A673 (cell line): Measurements from ENCODE around the gene NCAPH2. TPM values are rescaled to one million over a fixed set of nuclear protein-coding genes. Genes with fewer than 3 reads are reported as not detected.
A peak's percentile ranks its signal among the peaks of the same experiment; 100 is the strongest.

ENCODE experiments used
- BruUV-seq: library from RNA; stranded (reverse); fragments of 400-500 nt; replicated peaks from 2 replicates; lab custom pipeline; 2021; lab: Mats Ljungman, UMichigan
- CTCF ChIA-PET: fragments of 300-600 bp; sonication (Branson Sonifier 250); formaldehyde crosslinking; loops from one replicate; lab custom pipeline; 2022; ENCODE audit warnings: antibody characterized with exemption; lab: Charles Lee
- POLR2A ChIA-PET: fragments of 300-600 bp; sonication (Branson Sonifier 250); formaldehyde crosslinking; loops from one replicate; lab custom pipeline; 2022; ENCODE audit warnings: antibody characterized with exemption; ENCODE audit not compliant: low non-redundant PET; lab: Charles Lee
- DNase-seq: peaks from one replicate; pipeline ENCODE4 v3.0.0-alpha.2; 2015; ENCODE audit warnings: low spot score
- H3K27ac ChIP-seq: fragments of 200-600 bp; sonication (generic); 2 replicates; pipeline ENCODE4 v1.5.1; 2016; ENCODE audit warnings: mixed run types, low read depth, mild to moderate bottlenecking, mixed read lengths, antibody characterized with exemption, low read length; ENCODE audit not compliant: poor library complexity, severe bottlenecking
- H3K27me3 ChIP-seq: fragments of 200-600 bp; sonication (generic); replicated peaks from 2 replicates; pipeline ENCODE4 v1.6.1; 2017; ENCODE audit warnings: mixed run types, low read depth, mild to moderate bottlenecking, mixed read lengths, antibody characterized with exemption, low read length; ENCODE audit not compliant: insufficient read depth, poor library complexity
- H3K36me3 ChIP-seq: fragments of 200-600 bp; sonication (generic); 2 replicates; pipeline ENCODE4 v1.6.1; 2016; ENCODE audit warnings: mixed run types, mild to moderate bottlenecking, mixed read lengths, antibody characterized with exemption, low read length; ENCODE audit not compliant: insufficient read depth, poor library complexity, severe bottlenecking
- H3K4me1 ChIP-seq: fragments of 200-600 bp; sonication (generic); 2 replicates; pipeline ENCODE4 v1.6.1; 2017; ENCODE audit warnings: mixed run types, mild to moderate bottlenecking, mixed read lengths, antibody characterized with exemption, low read length; ENCODE audit not compliant: insufficient read depth, poor library complexity, severe bottlenecking
- H3K4me3 ChIP-seq: fragments of 200-600 bp; sonication (generic); 2 replicates; pipeline ENCODE4 v1.5.1; 2016; ENCODE audit warnings: low read depth, mixed run types, mild to moderate bottlenecking, mixed read lengths, low read length; ENCODE audit not compliant: poor library complexity, severe bottlenecking
- H3K9me3 ChIP-seq: fragments of 200-600 bp; sonication (generic); 2 replicates; pipeline ENCODE4 v1.6.1; 2016; ENCODE audit warnings: mixed run types, low read depth, mild to moderate bottlenecking, mixed read lengths, antibody characterized with exemption, low read length; ENCODE audit not compliant: poor library complexity, severe bottlenecking
- EZH2 ChIP-seq: fragments of 200-600 bp; sonication (generic); IDR thresholded peaks from 2 replicates; pipeline ENCODE4 v1.6.1; 2017; ENCODE audit warnings: borderline replicate concordance, low read depth, mild to moderate bottlenecking, mixed read lengths, antibody characterized with exemption, low read length; ENCODE audit not compliant: poor library complexity, severe bottlenecking
- intact Hi-C: fragments of 100-400 bp; cut with micrococcal nuclease; formaldehyde crosslinking; loops from one replicate; pipeline ENCODE4 v1.10.0; 2022; ENCODE audit not compliant: unreplicated experiment
- total RNA-seq: library from RNA; stranded (reverse); gene quantifications from 2 replicates; pipeline ENCODE4 v1.2.3, GENCODE V29; 2021
- TF ChIP-seq, protein P1 (sequence below): fragments of 300-800, 200-600 bp; sonication (generic); conservative IDR thresholded peaks from 2 replicates; pipeline ENCODE4 v1.5.1; 2017; ENCODE audit warnings: low read depth, mild to moderate bottlenecking, antibody characterized with exemption, low read length, moderate library complexity, mixed read lengths

The NCAPH2 gene
- total RNA-seq, 1 experiment from 2014 or later, result 135 TPM

DNA sequence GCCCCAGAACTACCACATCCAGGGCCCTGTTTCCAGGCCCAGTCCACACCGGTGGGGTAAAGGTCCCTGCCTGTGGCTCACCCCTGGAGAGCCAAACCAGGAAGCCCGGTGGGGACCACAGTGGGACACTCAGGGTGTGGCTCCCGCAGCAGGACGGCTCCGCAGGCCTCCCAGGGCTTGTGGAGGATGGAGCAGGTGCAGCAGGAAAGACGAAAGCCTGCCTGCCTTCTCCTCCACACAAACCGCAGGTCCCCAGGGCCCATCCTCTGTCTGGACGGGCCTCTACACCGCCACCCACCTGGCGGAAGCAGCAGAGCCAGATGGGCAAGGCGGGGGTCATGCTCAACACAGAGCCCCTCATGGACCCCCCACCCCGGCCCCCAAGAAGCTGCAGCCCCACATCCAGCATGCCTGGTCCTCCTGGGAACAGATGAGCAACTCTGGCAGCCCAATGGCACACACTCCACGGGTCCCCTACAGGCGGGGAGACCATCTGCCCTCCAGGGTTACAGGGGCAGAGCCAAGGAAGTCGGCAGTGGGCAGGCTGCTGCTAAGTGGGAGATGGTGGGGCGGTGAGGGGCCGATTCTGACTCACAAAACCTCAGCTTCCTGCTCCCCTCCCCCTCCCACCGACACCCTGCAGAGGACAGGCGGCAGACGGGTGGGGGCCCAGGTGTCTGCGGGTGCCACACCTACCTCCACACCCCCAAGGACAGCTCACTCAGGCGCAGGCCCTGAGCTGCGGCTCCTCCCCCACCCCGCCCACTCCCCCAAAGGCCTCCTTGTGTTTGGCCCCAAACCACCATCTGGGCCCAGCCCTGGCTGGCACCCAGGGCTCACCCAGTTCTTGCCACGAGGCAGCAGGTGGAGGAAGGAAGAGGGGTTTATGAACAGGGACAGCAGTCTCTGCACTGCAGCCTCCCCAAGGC lies 38.4 kb upstream of the NCAPH2 start:
- H3K27me3 ChIP-seq, result no peaks in the 10 kb centered on the region
- no TSS peak for BruUV-seq
- intact Hi-C loops, result no loop called here
- DNase-seq, result peak; percentile 51
- H3K27ac ChIP-seq, result peak overlapping the region; percentile 42
- H3K9me3 ChIP-seq, result no peaks in the 10 kb centered on the region
- POLR2A ChIA-PET, result no interaction called here
- no peak for TF ChIP-seq EZH2
- TF ChIP-seq, protein P1, sequence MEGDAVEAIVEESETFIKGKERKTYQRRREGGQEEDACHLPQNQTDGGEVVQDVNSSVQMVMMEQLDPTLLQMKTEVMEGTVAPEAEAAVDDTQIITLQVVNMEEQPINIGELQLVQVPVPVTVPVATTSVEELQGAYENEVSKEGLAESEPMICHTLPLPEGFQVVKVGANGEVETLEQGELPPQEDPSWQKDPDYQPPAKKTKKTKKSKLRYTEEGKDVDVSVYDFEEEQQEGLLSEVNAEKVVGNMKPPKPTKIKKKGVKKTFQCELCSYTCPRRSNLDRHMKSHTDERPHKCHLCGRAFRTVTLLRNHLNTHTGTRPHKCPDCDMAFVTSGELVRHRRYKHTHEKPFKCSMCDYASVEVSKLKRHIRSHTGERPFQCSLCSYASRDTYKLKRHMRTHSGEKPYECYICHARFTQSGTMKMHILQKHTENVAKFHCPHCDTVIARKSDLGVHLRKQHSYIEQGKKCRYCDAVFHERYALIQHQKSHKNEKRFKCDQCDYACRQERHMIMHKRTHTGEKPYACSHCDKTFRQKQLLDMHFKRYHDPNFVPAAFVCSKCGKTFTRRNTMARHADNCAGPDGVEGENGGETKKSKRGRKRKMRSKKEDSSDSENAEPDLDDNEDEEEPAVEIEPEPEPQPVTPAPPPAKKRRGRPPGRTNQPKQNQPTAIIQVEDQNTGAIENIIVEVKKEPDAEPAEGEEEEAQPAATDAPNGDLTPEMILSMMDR, result no peak
- H3K4me3 ChIP-seq, result no peak overlapping the region
- CTCF ChIA-PET, result no interaction called here
- peaks cover 28% of the 10 kb centered on the region for H3K36me3 ChIP-seq
- H3K4me1 ChIP-seq, result peaks cover 29% of the 10 kb centered on the region

DNA sequence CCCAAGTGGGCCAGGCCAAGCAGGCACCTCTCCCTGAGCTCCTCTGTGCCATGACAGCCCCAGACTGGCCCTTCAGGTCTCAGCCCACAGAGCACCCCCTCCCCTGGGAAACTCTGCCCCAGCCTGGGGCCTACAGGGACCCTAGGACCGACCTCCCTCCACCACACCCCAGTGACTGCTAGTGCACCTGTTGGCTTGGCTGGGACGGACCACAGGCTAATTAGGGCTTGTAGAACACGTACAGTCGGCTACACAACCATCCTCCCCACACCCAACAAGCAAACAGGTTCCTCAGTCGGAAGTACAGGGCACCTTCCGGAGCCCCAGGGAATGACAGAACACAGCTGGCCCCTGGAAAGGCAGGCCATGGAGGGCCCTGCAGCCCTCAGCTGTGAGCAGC lies 37.5 kb upstream of the NCAPH2 start:
- peak overlapping the region; percentile 42 for H3K27ac ChIP-seq
- no peaks in the 10 kb centered on the region for H3K27me3 ChIP-seq
- intact Hi-C loops, result no loop called here
- no peaks in the 10 kb centered on the region for H3K9me3 ChIP-seq
- no peak for DNase-seq
- H3K4me3 ChIP-seq, result no peak overlapping the region
- TF ChIP-seq, protein P1, result no peak
- TF ChIP-seq EZH2, result no peak
- H3K36me3 ChIP-seq, result peaks cover 20% of the 10 kb centered on the region
- ChIA-PET POLR2A (no interaction called here), CTCF (no interaction called here)
- no TSS peak for BruUV-seq
- H3K4me1 ChIP-seq, result peaks cover 31% of the 10 kb centered on the region

DNA sequence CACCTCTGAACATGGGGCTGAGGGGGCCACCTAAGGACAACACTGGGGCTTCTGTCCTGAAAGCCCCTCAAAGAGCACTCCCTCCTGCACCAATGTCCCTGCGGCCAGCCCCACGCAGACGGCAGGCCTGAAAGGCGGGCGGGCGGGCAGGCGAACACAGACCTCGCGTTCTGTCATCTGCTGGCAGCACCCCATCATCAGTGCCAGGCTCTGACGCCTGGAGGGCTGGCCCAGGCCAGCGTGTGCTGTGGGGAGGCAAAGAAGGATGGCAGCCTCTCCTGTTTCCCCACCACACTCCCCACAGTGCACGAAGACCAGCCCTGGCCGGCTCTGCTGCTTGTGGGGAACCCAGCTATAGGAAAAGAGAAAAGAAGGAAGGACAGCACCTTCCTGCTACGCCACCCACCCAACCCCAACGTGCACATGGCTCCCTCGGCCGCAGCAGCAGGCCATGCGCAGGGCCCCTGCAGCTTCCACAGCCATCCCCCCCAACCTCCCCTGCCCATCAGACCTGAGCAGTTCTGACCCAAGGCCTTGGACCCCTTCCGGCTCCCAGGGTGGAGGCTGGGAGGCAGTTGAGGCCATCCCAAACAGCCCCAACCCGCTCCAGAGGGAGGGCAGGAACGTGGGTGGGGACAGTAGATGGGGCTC lies 36.7 kb upstream of the NCAPH2 start:
- DNase-seq, result no peak
- POLR2A ChIA-PET, result no interaction called here
- TF ChIP-seq EZH2, result no peak
- TF ChIP-seq, protein P1, result no peak
- H3K27ac ChIP-seq, result peak overlapping the region; percentile 42
- intact Hi-C loops, result no loop called here
- H3K9me3 ChIP-seq, result no peaks in the 10 kb centered on the region
- CTCF ChIA-PET, result no interaction called here
- H3K27me3 ChIP-seq, result no peaks in the 10 kb centered on the region
- no TSS peak for BruUV-seq
- peaks cover 32% of the 10 kb centered on the region for H3K4me1 ChIP-seq
- peaks cover 13% of the 10 kb centered on the region for H3K36me3 ChIP-seq
- no peak overlapping the region for H3K4me3 ChIP-seq
